ENCODE measurements around the gene SOCS3. TPM values are rescaled to one million over a fixed set of nuclear protein-coding genes. Genes with fewer than 3 reads are reported as not detected.

Gene SOCS3
- total RNA-seq, 2 experiments from 2014 or later = not detected

DNA sequence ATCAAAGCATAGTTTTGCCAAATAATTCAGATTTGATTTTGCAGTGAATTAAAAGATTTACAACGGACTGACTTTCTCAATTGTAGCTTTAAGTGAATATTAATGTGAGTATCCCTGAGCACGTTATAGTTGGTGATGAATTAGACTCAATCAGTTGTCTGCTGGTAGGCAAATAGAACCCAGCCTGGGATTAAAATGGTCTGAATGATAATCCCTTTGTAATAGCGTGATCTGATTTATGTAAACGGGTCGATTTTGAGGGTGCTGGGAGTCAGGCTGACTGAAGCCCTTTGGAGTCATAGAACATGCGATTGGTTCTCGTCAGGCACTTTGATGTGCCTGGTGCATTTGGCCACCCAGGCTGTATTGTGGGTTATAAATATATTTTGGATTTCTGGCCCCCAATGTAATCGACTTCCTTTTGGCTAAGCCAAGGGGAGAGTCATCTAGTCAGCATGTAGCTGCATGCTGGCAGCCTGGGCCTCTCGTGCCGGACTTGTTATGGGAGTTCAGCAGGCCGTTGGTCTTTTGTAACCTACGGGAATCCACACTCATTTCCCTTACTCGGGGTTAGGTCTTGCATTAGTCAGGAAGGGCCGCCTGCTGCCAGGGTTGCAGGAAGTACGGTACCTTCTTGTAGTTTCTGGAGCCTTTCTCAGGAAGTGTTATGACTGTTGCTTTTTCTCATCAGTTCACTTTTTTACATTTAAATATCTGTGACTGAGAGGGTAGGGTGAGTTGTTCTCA, 24.0 kb upstream of the SOCS3 start:
- Histone ChIP-seq H3K79me2 (ENCODE audit: insufficient read depth, low read depth, low read length) (peaks cover 94% of the 10 kb centered on the region), H3K9me3 (ENCODE audit: low read length) (no peaks in the 10 kb centered on the region), H3K4me3 (ENCODE audit: low read depth, low read length, poor library complexity, severe bottlenecking) (no peak overlapping the region), H3K4me1 (ENCODE audit: insufficient read depth, low read length, poor library complexity, severe bottlenecking) (peaks cover 80% of the 10 kb centered on the region), H3K36me3 (ENCODE audit: insufficient read depth, low read length) (peaks cover 29% of the 10 kb centered on the region; the same call in 1 of the 2 replicates), H3K9me2 (ENCODE audit: insufficient read depth, low read length) (no peaks in the 10 kb centered on the region), H2AFZ (ENCODE audit: low read length) (no peak overlapping the region), H3K4me2 (ENCODE audit: low read length) (peak overlapping the region; percentile 17), H3K27ac (ENCODE audit: low read depth, low read length, poor library complexity, severe bottlenecking) (peak overlapping the region; percentile 26), H4K20me1 (ENCODE audit: insufficient read depth, low read length) (peaks cover 54% of the 10 kb centered on the region; the same call in 1 of the 2 replicates)
- TF ChIP-seq EZH2phosphoT487 (IDR thresholded peaks at IDR 0.05; ENCODE audit: borderline replicate concordance, low read depth, low read length) = no peak
- TF ChIP-seq, protein P1, sequence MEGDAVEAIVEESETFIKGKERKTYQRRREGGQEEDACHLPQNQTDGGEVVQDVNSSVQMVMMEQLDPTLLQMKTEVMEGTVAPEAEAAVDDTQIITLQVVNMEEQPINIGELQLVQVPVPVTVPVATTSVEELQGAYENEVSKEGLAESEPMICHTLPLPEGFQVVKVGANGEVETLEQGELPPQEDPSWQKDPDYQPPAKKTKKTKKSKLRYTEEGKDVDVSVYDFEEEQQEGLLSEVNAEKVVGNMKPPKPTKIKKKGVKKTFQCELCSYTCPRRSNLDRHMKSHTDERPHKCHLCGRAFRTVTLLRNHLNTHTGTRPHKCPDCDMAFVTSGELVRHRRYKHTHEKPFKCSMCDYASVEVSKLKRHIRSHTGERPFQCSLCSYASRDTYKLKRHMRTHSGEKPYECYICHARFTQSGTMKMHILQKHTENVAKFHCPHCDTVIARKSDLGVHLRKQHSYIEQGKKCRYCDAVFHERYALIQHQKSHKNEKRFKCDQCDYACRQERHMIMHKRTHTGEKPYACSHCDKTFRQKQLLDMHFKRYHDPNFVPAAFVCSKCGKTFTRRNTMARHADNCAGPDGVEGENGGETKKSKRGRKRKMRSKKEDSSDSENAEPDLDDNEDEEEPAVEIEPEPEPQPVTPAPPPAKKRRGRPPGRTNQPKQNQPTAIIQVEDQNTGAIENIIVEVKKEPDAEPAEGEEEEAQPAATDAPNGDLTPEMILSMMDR (conservative IDR thresholded peaks at IDR 0.05; ENCODE audit: low read length) = no peak
- no TSS peak for BruUV-seq (replicated peaks)
- intact Hi-C loops (cut with micrococcal nuclease; ENCODE audit: unreplicated experiment) = no loop called here
- POLR2A ChIA-PET = interaction anchor here (1.0 kb wide), 1 partner anchor 40 kb away, joined by 3 read pairs; no protein-coding TSS in a partner anchor
- CTCF ChIA-PET (ENCODE audit: unreplicated experiment) = no interaction called here
- peak; percentile 26 for DNase-seq (ENCODE audit: low spot score)

DNA sequence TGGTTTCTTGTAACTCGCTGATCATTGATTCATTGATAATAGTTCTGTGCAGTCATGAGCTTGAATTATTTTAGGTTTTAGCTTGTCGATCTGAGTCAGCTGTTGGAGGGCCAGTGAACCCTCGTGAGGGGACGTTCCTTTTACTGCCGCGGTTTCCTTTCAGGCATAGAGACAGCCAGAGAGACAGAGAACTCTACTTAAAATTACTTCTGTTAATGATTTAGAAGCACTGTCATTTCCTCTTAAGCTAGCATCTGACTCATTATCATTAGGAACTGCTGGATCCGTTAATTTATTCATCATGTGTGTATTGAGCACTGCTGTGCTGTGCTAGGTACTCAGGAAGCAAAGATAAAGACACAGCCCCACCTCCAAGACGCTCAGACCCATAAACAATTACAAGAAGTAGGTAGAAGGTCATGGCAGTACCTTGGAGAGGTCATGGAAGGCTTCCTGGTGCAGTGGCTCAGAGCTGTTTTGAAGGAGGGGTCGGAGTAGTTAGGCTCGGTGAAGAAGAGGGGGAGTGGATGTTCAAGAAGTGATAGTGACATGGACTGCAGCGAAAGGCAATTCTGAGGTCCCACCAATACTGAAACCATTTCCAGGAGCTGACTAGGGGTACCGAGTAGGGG, 21.8 kb upstream of the SOCS3 start:
- Histone ChIP-seq H3K4me3 (ENCODE audit: low read depth, low read length, poor library complexity, severe bottlenecking) (no peak overlapping the region), H3K4me1 (ENCODE audit: insufficient read depth, low read length, poor library complexity, severe bottlenecking) (peaks cover 66% of the 10 kb centered on the region), H3K36me3 (ENCODE audit: insufficient read depth, low read length) (peaks cover 26% of the 10 kb centered on the region; the same call in 1 of the 2 replicates), H3K79me2 (ENCODE audit: insufficient read depth, low read depth, low read length) (peaks cover 76% of the 10 kb centered on the region), H3K9me2 (ENCODE audit: insufficient read depth, low read length) (no peaks in the 10 kb centered on the region), H2AFZ (ENCODE audit: low read length) (no peak overlapping the region), H3K4me2 (ENCODE audit: low read length) (peak overlapping the region; percentile 2), H4K20me1 (ENCODE audit: insufficient read depth, low read length) (peaks cover 46% of the 10 kb centered on the region; the same call in 1 of the 2 replicates), H3K27ac (ENCODE audit: low read depth, low read length, poor library complexity, severe bottlenecking) (no peak overlapping the region), H3K9me3 (ENCODE audit: low read length) (no peaks in the 10 kb centered on the region)
- DNase-seq (ENCODE audit: low spot score) = no peak
- no TSS peak for BruUV-seq (replicated peaks)
- no peak for TF ChIP-seq EZH2phosphoT487 (IDR thresholded peaks at IDR 0.05; ENCODE audit: borderline replicate concordance, low read depth, low read length)
- TF ChIP-seq, protein P1 (conservative IDR thresholded peaks at IDR 0.05; ENCODE audit: low read length) = no peak
- ChIA-PET POLR2A (interaction anchor here (0.6 kb wide), 1 partner anchor 23 kb away, joined by 4 read pairs; no protein-coding TSS in a partner anchor), CTCF (ENCODE audit: unreplicated experiment) (no interaction called here)
- intact Hi-C loops (cut with micrococcal nuclease; ENCODE audit: unreplicated experiment) = no loop called here

Data from OCI-LY7 (cell line).